Skeletal muscle tissue (tissue), 4 donors: ENCODE data around the gene PPP2CA. TPM values are rescaled to one million over a fixed set of nuclear protein-coding genes. Genes with fewer than 3 reads are reported as not detected.
"Not testable (repeated sequence)": the region's sequence is repeated elsewhere in the genome, so short reads cannot be mapped to it uniquely, and the experiment has no call there.

Experiments
- H3K27ac ChIP-seq: one replicate; pipeline ENCODE4 v1.7.0; 2013; ENCODE audit warnings: mild to moderate bottlenecking, low read depth, low read length, inconsistent platforms
- H3K27me3 ChIP-seq, 3 donors: one replicate each; pipeline ENCODE4 v1.7.0; 2013; ENCODE audit warnings: low read length in 3 of 3; ENCODE audit not compliant: control insufficient read depth in 3 of 3, insufficient read depth in 3 of 3
- H3K36me3 ChIP-seq, 3 donors: one replicate each; pipeline ENCODE4 v1.7.0; 2013; ENCODE audit warnings: low read length in 3 of 3; ENCODE audit not compliant: control insufficient read depth in 3 of 3, insufficient read depth in 3 of 3
- H3K4me1 ChIP-seq, 3 donors: one replicate each; pipeline ENCODE4 v1.7.0; 2013; ENCODE audit warnings: low read length in 3 of 3, mild to moderate bottlenecking in 3 of 3; ENCODE audit not compliant: control insufficient read depth in 3 of 3, insufficient read depth in 3 of 3
- H3K4me3 ChIP-seq, 3 donors: one replicate each; pipeline ENCODE4 v1.7.0; 2013; ENCODE audit warnings: low read length in 3 of 3
- H3K9ac ChIP-seq, 3 donors: one replicate each; pipeline ENCODE4 v1.7.0; 2013; ENCODE audit warnings: low read length in 3 of 3, mild to moderate bottlenecking in 3 of 3, moderate library complexity in 2 of 3, low read depth in 1 of 3
- H3K9me3 ChIP-seq, 3 donors: one replicate each; pipeline ENCODE4 v1.7.0; 2013; ENCODE audit warnings: low read length in 3 of 3; ENCODE audit not compliant: control insufficient read depth in 3 of 3
- total RNA-seq: library from RNA; depleted of rRNA; stranded (reverse); fragments of >200 nt; gene quantifications from one replicate; pipeline ENCODE4 v1.2.3, GENCODE V29; 2014
- donor health status: Osteomylitis.

The PPP2CA gene
- total RNA-seq, 1 donor from 2014 or later: 47.0 TPM

DNA sequence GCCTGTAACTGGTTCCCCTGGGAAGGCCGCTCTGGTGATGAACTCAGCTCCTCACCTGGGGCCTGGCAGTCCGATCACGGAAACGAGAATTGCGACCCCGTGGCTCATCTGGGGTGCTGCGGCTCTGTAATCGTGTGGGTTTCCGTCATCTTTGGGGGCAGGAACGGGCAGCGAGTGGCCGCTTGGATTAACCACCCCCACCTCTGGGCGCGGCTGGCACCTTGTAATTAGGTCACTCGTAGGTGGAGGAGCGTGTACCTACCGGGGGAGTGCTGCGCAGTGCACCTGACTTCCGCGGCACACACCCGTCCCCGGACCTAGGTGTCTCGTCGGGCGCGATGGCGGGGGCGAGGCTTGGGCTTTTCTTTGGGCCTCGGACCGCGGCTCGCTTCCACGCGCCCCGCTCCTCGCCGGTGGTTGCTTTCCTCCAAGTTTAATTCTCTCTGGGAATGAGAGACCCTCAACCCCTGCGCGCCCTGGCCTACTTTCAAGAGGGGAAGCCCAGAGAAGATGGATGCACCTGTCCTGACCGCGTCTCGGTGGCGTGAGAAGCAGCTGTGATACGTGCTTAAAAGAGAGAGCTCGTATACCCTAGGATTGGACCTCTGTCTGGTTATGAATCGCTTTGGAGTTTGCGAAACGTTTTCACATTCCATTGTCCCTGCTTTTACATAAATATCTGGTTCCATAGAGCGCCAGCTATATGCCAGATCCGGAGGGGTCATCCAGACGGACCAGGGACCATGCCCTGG is 744 bp upstream of the PPP2CA start:
- Histone ChIP-seq H3K9ac (peak overlapping the region; percentile 98 to 100 (median 99)), H3K4me1 (peaks cover 15 to 34% (median 32%) of the 10 kb centered on the region in 3 donors), H3K27ac (peak overlapping the region; percentile 100), H3K9me3 (no peaks in the 10 kb centered on the region), H3K36me3 (peaks cover 0 to 2% (median 0%) of the 10 kb centered on the region in 3 donors), H3K27me3 (no peaks in the 10 kb centered on the region), H3K4me3 (peak overlapping the region; percentile 91 to 99 (median 96))

DNA sequence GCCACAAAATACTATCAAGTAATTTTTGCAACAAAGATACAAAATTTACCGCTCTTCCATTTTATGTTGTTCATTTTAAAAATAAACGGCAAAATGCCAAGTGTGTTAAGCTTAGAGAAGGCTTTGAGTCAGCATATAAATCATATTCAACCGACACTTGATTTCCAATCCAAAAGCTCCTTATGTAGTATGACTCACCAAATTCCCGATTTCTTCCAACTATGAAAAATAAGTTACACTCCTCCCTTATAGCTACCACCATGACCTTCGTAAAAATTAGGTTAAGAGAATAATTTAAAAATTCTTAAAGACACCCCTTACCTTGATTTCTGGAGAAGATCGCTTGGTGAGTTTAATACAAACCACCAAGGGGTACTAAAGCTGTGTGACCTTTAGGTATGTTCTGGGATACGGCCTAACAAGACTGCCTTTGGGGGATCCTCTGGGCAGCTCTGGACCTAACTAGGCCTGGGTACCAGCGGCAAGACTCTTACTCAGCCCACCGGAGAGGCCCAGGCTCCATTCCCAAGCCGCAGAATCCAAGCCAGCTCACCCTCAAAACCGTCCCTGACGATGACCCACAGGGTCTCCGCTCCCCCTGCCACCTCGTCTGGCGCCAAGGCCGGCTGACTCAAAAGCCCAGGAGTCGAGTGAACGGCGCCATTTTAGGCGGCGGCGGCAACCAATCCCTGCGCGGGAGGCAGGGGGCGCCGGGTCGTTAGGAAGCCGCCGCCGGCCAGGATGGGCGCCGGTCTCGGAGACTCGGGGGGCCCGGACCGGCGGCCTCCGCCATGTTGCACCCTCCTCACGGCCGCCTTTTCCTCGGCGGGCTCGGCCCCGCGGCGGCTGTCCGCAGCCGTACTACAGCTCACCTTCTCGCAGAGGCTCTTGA is 739 bp downstream of the PPP2CA start:
- Histone ChIP-seq H3K4me1 (peaks cover 22 to 46% (median 46%) of the 10 kb centered on the region in 3 donors), H3K27ac (peak overlapping the region; percentile 100), H3K36me3 (peaks cover 0 to 4% (median 2%) of the 10 kb centered on the region in 3 donors), H3K27me3 (no peaks in the 10 kb centered on the region), H3K4me3 (peak overlapping the region; percentile 91 to 99 (median 96)), H3K9me3 (no peaks in the 10 kb centered on the region), H3K9ac (peak overlapping the region; percentile 98 to 100 (median 99))

DNA sequence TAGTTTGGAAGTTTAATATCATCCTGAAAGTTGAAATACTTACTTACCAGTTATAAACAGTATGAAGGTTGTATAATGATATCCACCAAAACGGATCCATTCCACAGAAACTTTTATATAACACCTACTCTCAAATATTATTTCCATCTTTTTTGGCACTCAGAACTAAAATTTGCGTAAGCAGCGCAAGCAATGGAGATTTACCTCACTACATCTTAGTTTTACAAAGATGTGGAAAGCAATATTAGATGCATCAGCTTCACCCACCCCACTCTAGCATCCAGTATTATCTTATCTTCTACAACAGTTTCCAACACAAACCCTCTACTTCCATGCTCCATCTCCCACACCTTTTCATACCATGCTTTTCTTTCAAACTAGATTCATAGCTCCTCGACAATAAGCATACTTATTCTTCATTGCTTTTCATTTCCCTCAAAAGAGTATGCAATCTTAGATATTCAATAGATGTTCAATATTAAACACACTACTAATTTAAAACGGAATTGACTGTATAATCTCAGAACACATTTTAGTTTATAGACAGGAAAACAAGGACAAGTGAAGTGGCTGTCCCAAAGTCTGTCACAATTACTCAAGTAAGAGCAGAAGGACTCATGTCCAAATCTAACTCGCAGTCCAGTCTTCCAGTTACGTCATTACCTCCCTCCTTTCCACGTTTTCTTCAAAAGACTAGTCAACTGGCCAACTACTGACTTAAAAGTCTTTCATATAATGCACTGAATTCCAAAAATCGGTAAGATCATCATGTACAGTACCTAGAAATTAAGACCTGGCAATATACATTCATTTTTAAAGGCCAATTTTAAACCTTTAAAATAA is 2.2 kb downstream of the PPP2CA start:
- H3K36me3 ChIP-seq: peaks cover 0 to 4% (median 2%) of the 10 kb centered on the region in 3 donors
- H3K4me3 ChIP-seq: peak overlapping the region; percentile 91 to 99 (median 96)
- H3K9ac ChIP-seq: peak overlapping the region; percentile 98 to 100 (median 99)
- peak overlapping the region; percentile 100 for H3K27ac ChIP-seq
- no peaks in the 10 kb centered on the region for H3K9me3 ChIP-seq
- peaks cover 36 to 62% (median 59%) of the 10 kb centered on the region in 3 donors for H3K4me1 ChIP-seq
- no peaks in the 10 kb centered on the region for H3K27me3 ChIP-seq

DNA sequence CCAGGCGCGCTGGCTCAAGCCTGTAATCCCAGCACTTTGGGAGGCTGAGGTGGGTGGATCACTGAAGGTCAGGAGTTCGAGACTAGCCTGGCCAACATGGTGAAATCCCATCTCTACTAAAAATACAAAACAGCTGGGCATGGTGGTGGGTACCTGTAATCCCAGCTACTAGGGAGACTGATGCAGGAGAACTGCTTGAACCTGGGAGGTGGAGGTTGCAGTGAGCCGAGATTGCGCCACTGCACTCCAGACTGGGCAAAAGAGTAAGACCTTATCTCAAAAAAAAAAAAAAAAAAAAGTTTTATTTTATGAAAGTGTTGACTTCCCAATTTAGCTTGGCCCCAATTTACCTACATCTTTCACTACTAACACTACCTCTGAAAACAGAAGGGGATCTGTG is 4.2 kb downstream of the PPP2CA start:
- Histone ChIP-seq H3K4me1 (peaks cover 28 to 50% (median 50%) of the 10 kb centered on the region in 3 donors), H3K9ac (peak overlapping the region in 1 of 3 donors; percentile 58), H3K27ac (peak overlapping the region; percentile 100), H3K4me3 (peak overlapping the region in 1 of 3 donors; percentile 23)
- H3K9me3 ChIP-seq, H3K27me3 ChIP-seq, H3K36me3 ChIP-seq: not testable (repeated sequence)

DNA sequence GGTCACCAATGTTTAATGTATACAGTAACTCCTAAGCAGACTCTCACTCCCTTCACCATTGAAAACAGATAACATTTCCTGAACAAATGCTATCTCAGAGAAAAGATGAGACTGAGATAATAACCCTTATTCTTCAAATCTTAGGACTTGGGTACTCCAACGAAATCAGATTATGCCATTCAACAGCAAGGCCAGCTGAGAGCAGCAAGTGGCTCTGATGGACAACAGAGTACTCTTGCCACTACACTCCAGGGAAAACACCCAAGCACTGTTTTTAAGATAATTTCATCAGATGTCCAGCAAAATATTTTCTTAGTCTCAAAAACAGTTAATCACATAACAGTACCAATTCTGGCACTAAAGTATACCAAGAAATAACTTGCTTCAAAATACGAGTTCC is 10.1 kb downstream of the PPP2CA start:
- Histone ChIP-seq H3K9ac (no peak overlapping the region), H3K27ac (no peak overlapping the region), H3K36me3 (peaks cover 0 to 2% (median 0%) of the 10 kb centered on the region in 3 donors), H3K27me3 (no peaks in the 10 kb centered on the region), H3K4me3 (no peak overlapping the region), H3K4me1 (peaks cover 19 to 27% (median 23%) of the 10 kb centered on the region in 3 donors), H3K9me3 (peaks cover 0 to 2% (median 0%) of the 10 kb centered on the region in 3 donors)

DNA sequence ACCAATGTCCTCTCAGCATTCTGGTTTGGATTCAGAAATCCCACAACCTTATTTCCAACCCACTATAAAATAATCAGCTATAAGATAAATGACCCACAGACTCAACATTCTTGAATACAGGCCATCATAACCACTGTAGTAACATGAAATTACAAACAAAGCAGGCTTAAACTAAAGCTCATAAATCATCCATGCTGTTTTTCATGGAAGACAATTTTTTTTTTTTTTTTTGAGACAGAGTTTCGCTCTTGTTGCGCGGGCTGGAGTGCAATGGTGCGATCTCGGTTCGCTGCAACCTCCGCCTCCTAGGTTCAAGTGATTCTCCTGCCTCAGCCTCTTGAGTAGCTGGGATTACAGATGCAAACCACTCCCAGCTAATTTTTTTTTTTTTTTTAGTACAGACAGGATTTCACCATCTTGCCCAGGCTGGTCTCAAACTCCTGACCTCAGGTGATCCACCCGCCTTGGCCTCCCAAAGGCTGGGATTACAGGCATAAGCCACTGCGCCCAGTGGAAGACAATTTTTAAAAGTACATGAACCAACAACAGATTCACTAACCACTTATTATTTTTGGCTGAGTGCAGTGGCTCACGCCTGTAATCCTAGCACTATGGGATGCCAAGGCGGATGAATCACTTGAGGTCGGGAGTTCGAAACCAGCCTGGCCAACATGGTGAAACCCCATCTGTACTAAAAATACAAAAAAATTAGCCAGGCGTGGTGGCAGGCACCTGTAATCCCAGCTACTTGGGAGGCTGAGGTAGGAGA is 14.4 kb downstream of the PPP2CA start:
- H3K27ac ChIP-seq, H3K36me3 ChIP-seq: not testable (repeated sequence)
- peaks cover 19 to 30% (median 22%) of the 10 kb centered on the region in 3 donors for H3K4me1 ChIP-seq

DNA sequence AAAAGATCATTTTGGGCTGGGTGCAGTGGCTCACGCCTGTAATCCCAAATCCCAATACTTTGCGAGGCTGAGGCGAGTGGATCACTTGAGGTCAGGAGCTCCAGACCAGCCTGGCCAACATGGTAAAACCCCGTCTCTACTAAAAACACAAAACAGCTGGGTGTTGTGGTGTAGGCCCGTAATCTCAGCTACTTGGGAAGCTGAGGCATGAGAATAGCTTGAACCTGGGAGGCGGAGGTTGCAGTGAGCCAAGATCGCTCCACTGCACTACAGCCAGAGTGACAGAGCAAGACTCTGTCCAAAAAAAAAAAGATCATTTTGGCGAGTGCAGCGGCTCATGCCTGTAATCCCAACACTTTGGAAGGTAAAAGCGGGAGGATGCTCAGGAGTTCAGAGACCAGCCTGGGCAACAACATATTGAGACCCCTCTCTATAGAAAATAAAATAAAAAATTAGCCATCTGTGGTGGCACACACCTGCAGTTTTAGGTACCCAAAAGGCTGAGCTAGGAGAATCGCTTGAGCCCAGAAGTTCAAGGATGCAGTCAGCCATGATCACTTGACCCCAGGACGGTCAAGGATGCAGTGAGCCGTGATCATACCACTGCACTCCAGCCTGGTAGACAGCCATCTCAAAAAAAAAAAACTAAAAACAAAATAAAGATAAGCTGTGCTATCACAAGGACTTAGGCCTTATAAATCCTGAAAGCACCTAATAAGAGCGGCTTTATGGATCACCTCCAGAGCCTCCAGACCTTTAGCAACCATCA is 16.2 kb downstream of the PPP2CA start:
- peak overlapping the region; percentile 14 for H3K27ac ChIP-seq
- H3K4me1 ChIP-seq: peaks cover 19 to 31% (median 23%) of the 10 kb centered on the region in 3 donors
- no peak overlapping the region for H3K4me3 ChIP-seq
- H3K36me3 ChIP-seq: peaks cover 0 to 10% (median 2%) of the 10 kb centered on the region in 3 donors
- H3K9ac ChIP-seq: peak overlapping the region in 1 of 3 donors; percentile 40
- H3K9me3 ChIP-seq: peaks cover 0 to 2% (median 0%) of the 10 kb centered on the region in 3 donors
- H3K27me3 ChIP-seq: no peaks in the 10 kb centered on the region

More for the DNA sequence above, 14.4 kb downstream of the PPP2CA start:
- not testable (repeated sequence) for H3K9ac ChIP-seq, H3K9me3 ChIP-seq, H3K27me3 ChIP-seq, H3K4me3 ChIP-seq

DNA sequence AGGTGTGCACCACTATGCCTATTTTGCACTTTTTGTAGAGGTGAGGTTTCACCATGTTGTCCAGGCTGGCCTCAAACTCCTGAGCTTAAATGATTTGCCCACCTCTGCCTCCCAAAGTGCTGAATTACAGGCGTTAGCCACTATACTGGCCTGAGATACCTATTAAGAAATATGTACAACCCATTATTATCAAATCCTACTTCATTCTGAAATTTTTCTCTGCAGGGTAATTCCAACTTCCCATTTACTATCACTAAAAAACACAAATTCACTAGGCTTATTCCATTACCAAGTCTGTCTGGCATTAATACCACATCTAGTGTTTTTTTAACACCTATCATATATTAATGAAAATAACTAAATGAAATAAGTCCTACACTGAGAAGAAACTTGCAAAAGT is 18.2 kb downstream of the PPP2CA start:
- peaks cover 4 to 14% (median 11%) of the 10 kb centered on the region in 3 donors for H3K36me3 ChIP-seq
- H3K27me3 ChIP-seq: no peaks in the 10 kb centered on the region
- no peaks in the 10 kb centered on the region for H3K9me3 ChIP-seq
- no peak overlapping the region for H3K4me3 ChIP-seq
- no peak overlapping the region for H3K9ac ChIP-seq
- peaks cover 19 to 28% (median 23%) of the 10 kb centered on the region in 3 donors for H3K4me1 ChIP-seq
- no peak overlapping the region for H3K27ac ChIP-seq
